ENCODE measurements around the gene RD3L. TPM values are rescaled to one million over a fixed set of nuclear protein-coding genes. Genes with fewer than 3 reads are reported as not detected.

The RD3L gene
- total RNA-seq, 6 experiments from 2014 or later: 0.22 to 1.2 (median 0.25) TPM; not detected in 3

DNA sequence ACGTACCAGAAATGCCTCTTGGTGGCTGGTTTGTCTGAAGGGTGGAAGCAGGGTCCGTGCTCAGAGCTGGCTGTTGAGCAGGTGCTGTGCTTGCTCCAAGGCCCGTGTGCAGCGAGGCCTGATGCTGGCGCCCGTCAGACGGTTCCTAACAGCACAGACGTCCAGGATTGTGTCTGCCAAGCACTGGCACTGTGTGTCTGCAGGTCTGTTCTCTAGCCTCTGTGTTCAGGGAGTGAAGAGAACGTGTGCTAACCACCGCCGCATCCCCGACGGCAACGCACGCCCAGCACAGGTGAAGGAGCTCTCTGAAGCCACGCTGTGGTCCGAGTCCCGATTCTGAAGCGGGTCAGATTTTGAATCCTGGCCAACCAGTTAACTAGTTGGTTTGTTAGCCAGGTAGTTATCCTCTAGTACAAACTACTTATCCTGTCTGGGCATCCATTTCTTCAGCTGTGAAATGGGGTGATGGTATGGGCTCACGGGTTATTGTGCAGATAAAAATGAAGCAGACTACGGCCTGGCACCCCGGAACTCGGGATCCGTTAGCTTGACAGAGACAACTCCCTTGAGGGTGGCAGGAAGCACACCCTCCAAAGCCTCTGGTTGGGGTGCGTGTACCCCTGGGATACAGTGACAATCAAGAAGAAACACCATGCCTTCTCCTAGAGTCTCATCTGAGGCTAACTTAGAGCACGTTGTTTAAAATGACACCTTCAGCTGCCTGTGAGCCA, 32.6 kb downstream of the RD3L start:
- no peaks in the 10 kb centered on the region for H3K9me3 ChIP-seq
- DNase-seq (peak in 2 of 3 donors; percentile 10 to 46), ATAC-seq (no peak)
- H3K4me3 ChIP-seq: no peak overlapping the region
- peaks cover 0 to 11% (median 3%) of the 10 kb centered on the region in 4 donors for H3K4me1 ChIP-seq
- TF ChIP-seq, protein P1, sequence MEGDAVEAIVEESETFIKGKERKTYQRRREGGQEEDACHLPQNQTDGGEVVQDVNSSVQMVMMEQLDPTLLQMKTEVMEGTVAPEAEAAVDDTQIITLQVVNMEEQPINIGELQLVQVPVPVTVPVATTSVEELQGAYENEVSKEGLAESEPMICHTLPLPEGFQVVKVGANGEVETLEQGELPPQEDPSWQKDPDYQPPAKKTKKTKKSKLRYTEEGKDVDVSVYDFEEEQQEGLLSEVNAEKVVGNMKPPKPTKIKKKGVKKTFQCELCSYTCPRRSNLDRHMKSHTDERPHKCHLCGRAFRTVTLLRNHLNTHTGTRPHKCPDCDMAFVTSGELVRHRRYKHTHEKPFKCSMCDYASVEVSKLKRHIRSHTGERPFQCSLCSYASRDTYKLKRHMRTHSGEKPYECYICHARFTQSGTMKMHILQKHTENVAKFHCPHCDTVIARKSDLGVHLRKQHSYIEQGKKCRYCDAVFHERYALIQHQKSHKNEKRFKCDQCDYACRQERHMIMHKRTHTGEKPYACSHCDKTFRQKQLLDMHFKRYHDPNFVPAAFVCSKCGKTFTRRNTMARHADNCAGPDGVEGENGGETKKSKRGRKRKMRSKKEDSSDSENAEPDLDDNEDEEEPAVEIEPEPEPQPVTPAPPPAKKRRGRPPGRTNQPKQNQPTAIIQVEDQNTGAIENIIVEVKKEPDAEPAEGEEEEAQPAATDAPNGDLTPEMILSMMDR (IDR thresholded peaks at IDR 0.05): no peak
- no peak overlapping the region for H3K27ac ChIP-seq
- intact Hi-C loops (cut with DNase I): loop anchor here (5.0 to 10.0 kb wide), 2 partner anchors 102 to 105 kb away; no protein-coding TSS in a partner anchor
- no peaks in the 10 kb centered on the region for H3K27me3 ChIP-seq
- WGBS (ENCODE audit: insufficient coverage, low coverage, low lambda C conversion rate, missing lambda C conversion rate): 64% methylated on average over 14 of the region's 26 CpGs
- peaks cover 0 to 34% (median 10%) of the 10 kb centered on the region in 4 donors for H3K36me3 ChIP-seq

DNA sequence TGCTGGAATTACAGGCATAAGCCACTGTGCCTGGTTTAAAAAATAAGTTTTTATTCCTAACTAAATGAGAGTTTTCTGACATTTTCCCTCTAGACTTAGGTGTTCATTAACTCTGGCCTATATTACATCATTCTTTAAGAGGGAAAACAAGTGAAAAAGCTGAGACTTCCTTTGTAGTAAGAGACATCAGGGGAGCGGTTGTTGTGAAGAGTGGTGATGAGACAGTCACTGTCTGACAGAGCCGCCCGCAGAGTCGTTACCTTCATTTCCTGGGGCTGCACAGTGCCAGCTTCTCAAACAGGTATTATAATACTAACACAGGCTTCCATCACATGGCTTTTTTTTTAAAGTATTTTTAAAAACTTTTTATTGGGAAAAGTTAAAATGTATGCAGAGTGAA, 33.7 kb downstream of the RD3L start:
- Histone ChIP-seq H3K4me3 (no peak overlapping the region), H3K4me1 (peaks cover 0 to 11% (median 3%) of the 10 kb centered on the region in 4 donors), H3K9me3 (no peaks in the 10 kb centered on the region), H3K27me3 (no peaks in the 10 kb centered on the region), H3K36me3 (peaks cover 0 to 22% (median 5%) of the 10 kb centered on the region in 4 donors), H3K27ac (no peak overlapping the region)
- WGBS (ENCODE audit: insufficient coverage, low coverage, low lambda C conversion rate, missing lambda C conversion rate): 52% methylated on average over 4 of the region's 4 CpGs
- ATAC-seq: no peak
- intact Hi-C loops (cut with DNase I): no loop called here
- TF ChIP-seq, protein P1 (IDR thresholded peaks at IDR 0.05): no peak
- TF ChIP-seq POLR2A (IDR thresholded peaks at IDR 0.05): no peak
- no peak for DNase-seq

DNA sequence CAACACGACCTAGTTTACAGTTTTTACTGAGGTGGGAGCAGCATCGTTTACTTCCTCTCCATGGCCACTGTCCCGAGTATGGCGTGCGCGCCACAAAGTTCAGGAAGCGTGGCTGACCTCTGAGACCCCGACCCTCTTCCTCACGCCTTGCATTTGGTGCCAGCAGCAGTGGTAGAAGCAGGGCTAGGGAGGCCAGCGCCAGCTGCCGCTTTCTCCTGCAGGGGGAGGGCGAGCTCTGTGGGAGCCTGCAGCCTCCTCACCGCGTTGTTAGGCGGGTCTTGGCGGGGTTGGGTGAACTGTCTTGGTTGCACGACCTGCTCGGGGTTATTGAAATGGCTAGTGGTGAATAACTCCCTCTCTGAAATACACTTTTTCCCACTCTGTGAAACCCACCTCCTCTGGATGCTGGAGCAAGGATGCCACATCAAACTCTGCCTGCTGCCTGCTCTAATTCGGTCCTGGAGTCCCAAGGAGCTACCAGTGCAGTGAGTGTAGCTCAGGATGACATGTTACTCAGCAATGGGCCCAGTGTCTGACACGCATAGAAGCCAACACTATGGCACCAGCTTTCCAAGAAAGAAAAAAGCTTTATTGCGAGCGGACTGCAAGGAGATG, 36.4 kb downstream of the RD3L start:
- TF ChIP-seq, protein P1 (IDR thresholded peaks at IDR 0.05): no peak
- no peak for TF ChIP-seq POLR2A (IDR thresholded peaks at IDR 0.05)
- Histone ChIP-seq H3K4me3 (no peak overlapping the region), H3K4me1 (peaks cover 0 to 11% (median 3%) of the 10 kb centered on the region in 4 donors), H3K36me3 (no peaks in the 10 kb centered on the region), H3K9me3 (no peaks in the 10 kb centered on the region), H3K27me3 (no peaks in the 10 kb centered on the region), H3K27ac (no peak overlapping the region)
- ATAC-seq (no peak), DNase-seq (no peak)
- intact Hi-C loops (cut with DNase I): no loop called here
- WGBS (ENCODE audit: insufficient coverage, low coverage, low lambda C conversion rate, missing lambda C conversion rate): 46% methylated on average over 12 of the region's 22 CpGs

DNA sequence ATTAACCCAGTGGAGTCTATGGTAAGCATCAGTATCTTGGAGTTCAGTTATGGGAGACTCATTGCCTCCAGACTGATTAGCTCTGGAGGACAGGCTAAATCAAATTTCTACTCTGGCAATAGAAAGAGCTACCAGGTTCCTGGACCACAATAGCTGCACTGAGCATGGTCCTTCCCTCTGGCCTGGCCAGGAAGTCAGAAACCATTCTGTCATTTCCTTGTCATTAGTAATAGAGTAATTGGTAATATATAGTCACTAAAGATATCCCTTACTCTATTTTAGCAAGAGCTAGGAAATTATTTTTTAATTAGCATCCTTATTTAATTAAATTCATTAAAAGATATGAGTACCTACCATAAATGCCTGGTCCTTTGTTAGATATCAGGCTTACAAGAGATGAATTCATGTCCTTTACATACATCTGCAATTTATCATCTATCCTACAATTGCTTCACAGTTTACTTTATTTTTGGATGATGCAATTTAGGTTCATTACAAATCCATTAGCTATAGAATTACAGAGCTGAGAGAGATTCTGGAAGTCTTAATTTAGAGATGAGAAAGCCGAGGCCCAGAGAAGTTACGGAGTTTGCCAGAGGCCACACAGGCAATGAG, 37.7 kb downstream of the RD3L start:
- H3K4me3 ChIP-seq: no peak overlapping the region
- H3K36me3 ChIP-seq: no peaks in the 10 kb centered on the region
- ATAC-seq (no peak), DNase-seq (no peak)
- H3K27me3 ChIP-seq: no peaks in the 10 kb centered on the region
- 91% methylated on average over 2 of the region's 2 CpGs for WGBS (ENCODE audit: insufficient coverage, low coverage, low lambda C conversion rate, missing lambda C conversion rate)
- intact Hi-C loops (cut with DNase I): no loop called here
- no peaks in the 10 kb centered on the region for H3K9me3 ChIP-seq
- H3K27ac ChIP-seq: no peak overlapping the region
- H3K4me1 ChIP-seq: peaks cover 0 to under 1% (median 0%) of the 10 kb centered on the region in 4 donors
- TF ChIP-seq POLR2A (IDR thresholded peaks at IDR 0.05): no peak
- TF ChIP-seq, protein P1 (IDR thresholded peaks at IDR 0.05): no peak
